Measurements from ENCODE around the gene RELA.
"Not testable (repeated sequence)": the region's sequence is repeated elsewhere in the genome, so short reads cannot be mapped to it uniquely, and the experiment has no call there.

The RELA gene

GRCh38 chr11:65646958-65647701 lies 15.6 kb downstream of the RELA start:
- DNase-seq = no peak

- DNase-seq = no peak
These were observed 16.3 kb downstream of the RELA start for GRCh38 chr11:65646288-65646957.

- DNase-seq = no peak
These were observed 17.0 kb downstream of the RELA start for GRCh38 chr11:65645710-65646109.

GRCh38 chr11:65644837-65645236 lies 17.9 kb downstream of the RELA start:
- DNase-seq = no peak

- no peak for DNase-seq
These were observed 18.7 kb downstream of the RELA start for GRCh38 chr11:65643971-65644370.

GRCh38 chr11:65642014-65642671 lies 20.6 kb downstream of the RELA start:
- no peak for DNase-seq

GRCh38 chr11:65641297-65642013 lies 21.3 kb downstream of the RELA start:
- no peak for DNase-seq

GRCh38 chr11:65640483-65641296 lies 22.0 kb downstream of the RELA start:
- no peak for DNase-seq

GRCh38 chr11:65639623-65640482 lies 22.9 kb downstream of the RELA start:
- no peak for DNase-seq

- not testable (repeated sequence) for DNase-seq
These were observed 23.5 kb downstream of the RELA start for GRCh38 chr11:65639228-65639597.

- no peak for DNase-seq
These were observed 24.8 kb downstream of the RELA start, which contains the start of gene SIPA1 for GRCh38 chr11:65637794-65638419. TSS of gene SIPA1 (plus strand) at chr11:65638101. CDS start at chr11:65640922, 2,821 bp downstream.

GRCh38 chr11:65637032-65637557 lies 25.6 kb downstream of the RELA start:
- DNase-seq = no peak

GRCh38 chr11:65636108-65637031 lies 26.3 kb downstream of the RELA start:
- no peak for DNase-seq

GRCh38 chr11:65634905-65635731 lies 27.6 kb downstream of the RELA start:
- no peak for DNase-seq

GRCh38 chr11:65634440-65634839 lies 28.3 kb downstream of the RELA start:
- DNase-seq = no peak

- no peak for DNase-seq
These were observed 28.6 kb downstream of the RELA start for GRCh38 chr11:65634109-65634436.

- no peak for DNase-seq
These were observed 29.2 kb downstream of the RELA start for GRCh38 chr11:65633390-65634108.

GRCh38 chr11:65630215-65630614 lies 32.5 kb downstream of the RELA start:
- no peak for DNase-seq
